GM23248 (cell line): ENCODE measurements around the gene ENOX1.

Source experiments
- EZH2 ChIP-seq: fragments of 200-600 bp; sonication (generic); IDR thresholded peaks from 2 replicates; pipeline ENCODE4 v1.6.1; 2018; ENCODE audit warnings: antibody characterized with exemption, mild to moderate bottlenecking; ENCODE audit not compliant: insufficient read depth, poor library complexity, severe bottlenecking
- EZH2phosphoT487 ChIP-seq: fragments of 200-600 bp; sonication (generic); IDR thresholded peaks from 2 replicates; pipeline ENCODE4 v1.6.1; 2018; ENCODE audit warnings: antibody characterized with exemption, moderate library complexity, mild to moderate bottlenecking, low read depth; ENCODE audit not compliant: insufficient read depth

DNA sequence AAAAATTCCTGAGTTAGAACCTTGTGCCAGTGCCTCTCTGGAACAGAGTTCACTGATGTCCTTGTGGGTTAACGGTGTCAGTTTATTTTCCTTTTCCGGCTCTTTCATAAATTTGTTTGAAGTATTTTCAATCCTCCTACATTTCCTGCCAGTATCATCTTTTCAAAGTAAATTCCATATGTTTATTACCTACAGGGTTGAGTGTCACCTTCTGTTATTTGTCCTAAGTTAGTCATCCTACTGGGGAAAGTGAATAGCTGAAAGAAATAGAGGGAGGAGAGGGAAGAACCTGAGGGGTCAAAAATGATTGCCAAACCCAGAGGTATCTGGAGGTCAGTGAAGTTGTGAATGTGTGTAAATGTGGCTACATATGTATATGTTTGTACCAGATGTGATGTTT is 582.2 kb downstream of the ENOX1 start:
- TF ChIP-seq EZH2 (no peak), EZH2phosphoT487 (no peak)
